HG03103 (cell line): ENCODE data around the gene MYH9.

ENCODE experiments used
- ATAC-seq: cut with Tn5 transposase; IDR thresholded peaks from one replicate; pipeline ENCODE4 v1.9.1; 2021; ENCODE audit warnings: low read depth; ENCODE audit not compliant: unreplicated experiment

The MYH9 gene

GRCh38 chr22:36235585-36235984 lies 152.2 kb downstream of the MYH9 start:
- ATAC-seq, result no peak

- no peak for ATAC-seq
These were observed 152.8 kb downstream of the MYH9 start for GRCh38 chr22:36234919-36235318.

- ATAC-seq, result no peak
These were observed 153.6 kb downstream of the MYH9 start for GRCh38 chr22:36234213-36234612.

GRCh38 chr22:36233796-36234195 lies 154.0 kb downstream of the MYH9 start:
- no peak for ATAC-seq

DNA sequence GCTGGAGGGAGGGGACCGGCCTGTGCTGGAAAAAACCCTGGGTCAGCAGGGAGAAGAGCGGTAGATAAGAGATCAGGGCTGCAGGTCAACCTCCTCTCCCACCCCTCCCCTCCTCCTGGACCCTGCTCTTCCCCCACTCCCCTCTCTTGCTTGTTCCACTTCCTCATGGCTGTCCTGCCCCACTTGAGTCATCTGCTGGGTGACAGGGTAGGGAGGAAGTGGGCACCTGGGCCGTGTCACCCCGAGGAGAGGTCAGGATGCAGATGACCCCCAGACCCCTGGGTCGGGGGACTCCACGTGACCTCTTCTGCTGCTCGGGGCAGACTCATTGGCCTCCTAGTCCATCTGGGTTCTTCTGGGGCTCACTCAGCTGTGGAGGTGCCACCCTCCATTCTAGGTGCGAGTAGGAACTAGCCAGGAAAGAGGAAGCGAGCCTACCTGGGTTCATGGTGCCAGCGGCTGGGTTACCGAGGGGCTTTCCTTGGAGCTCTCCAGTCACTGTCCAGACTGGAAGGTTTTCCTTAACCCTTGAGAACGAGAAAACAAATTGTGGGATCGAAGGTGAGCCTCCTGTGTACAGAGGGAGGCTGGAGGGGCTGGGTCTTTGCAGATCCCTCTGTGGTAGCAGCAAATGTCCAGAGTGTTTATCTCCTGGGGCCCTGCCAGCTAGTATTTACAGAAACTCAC lies 154.9 kb downstream of the MYH9 start:
- no peak for ATAC-seq
